PC-9 (cell line): Measurements from ENCODE around the gene SKIDA1. TPM values are rescaled to one million over a fixed set of nuclear protein-coding genes. Genes with fewer than 3 reads are reported as not detected.

Experiments used
- BruUV-seq: library from RNA; stranded (reverse); fragments of 400-500 nt; replicated peaks from 2 replicates; lab custom pipeline; 2021; lab: Mats Ljungman, UMichigan
- CTCF ChIA-PET: fragments of 300-600 bp; sonication (Branson Sonifier 250); formaldehyde crosslinking; loops from one replicate; lab custom pipeline; 2022; ENCODE audit warnings: antibody characterized with exemption; lab: Charles Lee
- POLR2A ChIA-PET: fragments of 300-600 bp; sonication (Branson Sonifier 250); formaldehyde crosslinking; loops from one replicate; lab custom pipeline; 2022; ENCODE audit warnings: antibody characterized with exemption; ENCODE audit not compliant: unreplicated experiment; lab: Charles Lee
- DNase-seq, 2 experiments: peaks; one replicate each; pipeline versions ENCODE4 v3.0.0 to v3.0.0-alpha.2; 2015 to 2022; ENCODE audit warnings: mixed read lengths in 1 of 2
- H2AFZ ChIP-seq: fragments of 200-600 bp; sonication (generic); 2 replicates; pipeline ENCODE4 v1.8.1; 2017; ENCODE audit warnings: antibody characterized with exemption
- H3F3A ChIP-seq: fragments of 200-600 bp; sonication (generic); 2 replicates; pipeline ENCODE4 v1.8.1; 2017; ENCODE audit warnings: antibody characterized with exemption, mild to moderate bottlenecking, low read depth; ENCODE audit not compliant: insufficient read depth
- H3K27ac ChIP-seq: fragments of 200-600 bp; sonication (generic); 2 replicates; pipeline ENCODE4 v1.6.1; 2016; ENCODE audit warnings: mixed run types
- H3K27me3 ChIP-seq: fragments of 200-600 bp; sonication (generic); 2 replicates; pipeline ENCODE4 v1.6.1; 2016; ENCODE audit warnings: low read depth, mixed run types; ENCODE audit not compliant: insufficient read depth
- H3K36me3 ChIP-seq: fragments of 200-600 bp; sonication (generic); 2 replicates; pipeline ENCODE4 v1.6.1; 2016; ENCODE audit warnings: low read depth, mixed run types
- H3K4me1 ChIP-seq: fragments of 200-600 bp; sonication (generic); replicated peaks from 2 replicates; pipeline ENCODE4 v1.6.1; 2016; ENCODE audit warnings: mixed run types; ENCODE audit not compliant: insufficient read depth
- H3K4me2 ChIP-seq: fragments of 200-600 bp; sonication (generic); 2 replicates; pipeline ENCODE4 v1.6.1; 2017; ENCODE audit warnings: mixed run types
- H3K4me3 ChIP-seq: fragments of 200-600 bp; sonication (generic); 2 replicates; pipeline ENCODE4 v1.6.1; 2016; ENCODE audit warnings: mixed run types
- H3K79me2 ChIP-seq: fragments of 200-600 bp; sonication (generic); 2 replicates; pipeline ENCODE4 v1.6.1; 2017; ENCODE audit warnings: low read depth, mixed run types
- H3K9me2 ChIP-seq: fragments of 200-600 bp; sonication (generic); 2 replicates; pipeline ENCODE4 v1.8.1; 2017; ENCODE audit warnings: mild to moderate bottlenecking; ENCODE audit not compliant: insufficient read depth
- H3K9me3 ChIP-seq: fragments of 200-600 bp; sonication (generic); 2 replicates; pipeline ENCODE4 v1.8.1; 2016; ENCODE audit warnings: low read depth; ENCODE audit not compliant: insufficient read depth
- H4K20me1 ChIP-seq: fragments of 200-600 bp; sonication (generic); 2 replicates; pipeline ENCODE4 v1.8.1; 2017; ENCODE audit not compliant: insufficient read depth
- CTCF ChIP-seq: fragments of 200-600 bp; sonication (generic); conservative IDR thresholded peaks from 2 replicates; pipeline ENCODE4 v1.6.1; 2017; ENCODE audit warnings: mixed run types, antibody characterized with exemption, mild to moderate bottlenecking, moderate library complexity
- EZH2 ChIP-seq: fragments of 200-600 bp; sonication (generic); IDR thresholded peaks from 2 replicates; pipeline ENCODE4 v1.8.0; 2017; ENCODE audit warnings: antibody characterized with exemption, low read depth
- intact Hi-C: fragments of 100-400 bp; cut with micrococcal nuclease; formaldehyde crosslinking; loops from one replicate; pipeline ENCODE4 v1.10.0; 2022; ENCODE audit not compliant: unreplicated experiment
- total RNA-seq: library from RNA; stranded (reverse); gene quantifications from 2 replicates; pipeline ENCODE4 v1.2.3, GENCODE V29; 2021

The SKIDA1 gene
- total RNA-seq, 1 experiment from 2014 or later = 1.1 TPM

GRCh38 chr10:21505711-21506278 is 19.7 kb downstream of the SKIDA1 start:
- H3K9me3 ChIP-seq = no peaks in the 10 kb centered on the region
- TF ChIP-seq CTCF (no peak), EZH2 (no peak)
- H3K36me3 ChIP-seq = no peaks in the 10 kb centered on the region
- H2AFZ ChIP-seq = no peak overlapping the region
- no TSS peak for BruUV-seq
- no peak overlapping the region for H3K4me2 ChIP-seq
- POLR2A ChIA-PET = no interaction called here
- no peaks in the 10 kb centered on the region for H4K20me1 ChIP-seq
- H3F3A ChIP-seq = no peaks in the 10 kb centered on the region
- no peak overlapping the region for H3K27ac ChIP-seq
- H3K79me2 ChIP-seq = no peaks in the 10 kb centered on the region
- no peaks in the 10 kb centered on the region for H3K27me3 ChIP-seq
- H3K9me2 ChIP-seq = no peaks in the 10 kb centered on the region
- intact Hi-C loops = no loop called here
- DNase-seq = no peak
- CTCF ChIA-PET = no interaction called here
- H3K4me3 ChIP-seq = no peak overlapping the region
- H3K4me1 ChIP-seq = peaks cover 6% of the 10 kb centered on the region; the same call in 1 of the 2 replicates

GRCh38 chr10:21503542-21503941 is 21.9 kb downstream of the SKIDA1 start:
- Histone ChIP-seq H3K36me3 (no peaks in the 10 kb centered on the region), H3K9me2 (no peaks in the 10 kb centered on the region), H3K4me1 (peaks cover 6% of the 10 kb centered on the region; the same call in 1 of the 2 replicates), H3K4me2 (no peak overlapping the region), H3K27me3 (no peaks in the 10 kb centered on the region), H3K27ac (no peak overlapping the region), H4K20me1 (no peaks in the 10 kb centered on the region), H3K79me2 (no peaks in the 10 kb centered on the region), H3F3A (no peaks in the 10 kb centered on the region), H2AFZ (no peak overlapping the region), H3K4me3 (no peak overlapping the region), H3K9me3 (no peaks in the 10 kb centered on the region)
- DNase-seq = no peak
- intact Hi-C loops = no loop called here
- POLR2A ChIA-PET = no interaction called here
- no TSS peak for BruUV-seq
- CTCF ChIA-PET = no interaction called here
- TF ChIP-seq EZH2 = no peak
- no peak for TF ChIP-seq CTCF

DNA sequence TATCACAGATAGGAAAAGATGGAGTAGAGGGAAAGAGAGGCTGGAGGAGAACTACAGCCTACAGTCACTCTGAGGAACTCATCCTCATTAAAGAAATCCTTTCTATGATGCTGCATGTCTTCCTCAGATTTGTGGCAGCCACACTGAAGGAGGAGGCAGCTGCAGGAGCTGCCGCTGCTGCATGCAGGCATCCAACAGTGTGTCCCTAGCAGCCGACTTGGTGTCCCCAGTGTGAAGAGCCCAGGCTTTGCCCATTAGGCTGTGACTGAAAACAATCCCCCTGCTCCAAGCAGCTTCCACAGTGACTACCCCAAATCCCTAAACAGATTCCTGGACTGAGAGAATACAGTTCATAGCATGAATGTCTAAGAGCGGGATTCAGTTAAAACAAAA is 23.1 kb downstream of the SKIDA1 start:
- Histone ChIP-seq H3K4me2 (no peak overlapping the region), H3K36me3 (no peaks in the 10 kb centered on the region), H3F3A (no peaks in the 10 kb centered on the region), H3K9me3 (no peaks in the 10 kb centered on the region), H3K27me3 (no peaks in the 10 kb centered on the region), H2AFZ (no peak overlapping the region), H3K27ac (no peak overlapping the region), H3K9me2 (no peaks in the 10 kb centered on the region), H3K79me2 (no peaks in the 10 kb centered on the region), H3K4me3 (no peak overlapping the region), H3K4me1 (peaks cover 12% of the 10 kb centered on the region), H4K20me1 (no peaks in the 10 kb centered on the region)
- POLR2A ChIA-PET = no interaction called here
- no TSS peak for BruUV-seq
- intact Hi-C loops = no loop called here
- TF ChIP-seq CTCF = no peak
- no peak for TF ChIP-seq EZH2
- CTCF ChIA-PET = no interaction called here
- DNase-seq = no peak
